Prostate gland (tissue), 2 donors: ENCODE data around the gene EPOP. TPM values are rescaled to one million over a fixed set of nuclear protein-coding genes. Genes with fewer than 3 reads are reported as not detected.

Experiments used
- DNase-seq: peaks from one replicate; pipeline ENCODE4 v3.0.0-alpha.2; 2019; ENCODE audit warnings: low spot score
- H3K27ac ChIP-seq, 2 donors: fragments of 200-600 bp; sonication (generic); 2 replicates each; pipeline ENCODE4 v1.5.1; 2017 to 2019
- H3K27me3 ChIP-seq: fragments of 200-600 bp; sonication (generic); replicated peaks from 2 replicates; pipeline ENCODE4 v1.5.1; 2019; ENCODE audit not compliant: insufficient read depth
- H3K36me3 ChIP-seq, 2 donors: fragments of 200-600 bp; sonication (generic); 1 replicate in 1 of 2; 2 replicates in 1 of 2; pipeline versions ENCODE4 v1.5.1 to v1.8.1; 2017 to 2019
- H3K4me1 ChIP-seq: fragments of 200-600 bp; sonication (generic); replicated peaks from 2 replicates; pipeline ENCODE4 v1.5.1; 2019
- H3K4me3 ChIP-seq, 2 donors: fragments of 200-600 bp; sonication (generic); 2 replicates each; pipeline ENCODE4 v1.5.1; 2017 to 2019
- H3K9me3 ChIP-seq: fragments of 200-600 bp; sonication (generic); 2 replicates; pipeline ENCODE4 v1.5.1; 2017
- POLR2A ChIP-seq: fragments of 450-650 bp; IDR thresholded peaks from one replicate; pipeline ENCODE4 v1.6.1; 2016; ENCODE audit warnings: antibody characterized with exemption, mild to moderate bottlenecking
- POLR2AphosphoS5 ChIP-seq: sonication (generic); formaldehyde crosslinking; IDR thresholded peaks from one replicate; pipeline ENCODE4 v1.6.1; 2017; ENCODE audit warnings: antibody characterized with exemption
- WGBS: methylation state at CpG from one replicate; pipeline ENCODE4 v1.1.5; 2018; 5-methylcytosine and 5-hydroxymethylcytosine counted together
- intact Hi-C: fragments of 100-400 bp; cut with DNase I; formaldehyde crosslinking; loops from one replicate; pipeline ENCODE4 v1.14.2; 2022
- total RNA-seq, 2 donors: library from RNA; depleted of rRNA; stranded (reverse); fragments of >200 nt; gene quantifications; one replicate each; pipeline ENCODE4 v1.1.0, GENCODE V29; 2016
- TF ChIP-seq, protein P1 (sequence below), 4 experiments: fragments of 200-600 bp in 2 of 4; fragments of 450-650 bp in 2 of 4; sonication (generic) in 2 of 4; IDR thresholded peaks; 1 replicate in 3 of 4; 2 replicates in 1 of 4; pipeline ENCODE4 v1.5.1; 2016 to 2019; ENCODE audit warnings: antibody characterized with exemption in 4 of 4, mild to moderate bottlenecking in 2 of 4, moderate library complexity in 2 of 4

Gene EPOP
- total RNA-seq, 2 donors from 2014 or later = 4.1 to 11.0 TPM

DNA sequence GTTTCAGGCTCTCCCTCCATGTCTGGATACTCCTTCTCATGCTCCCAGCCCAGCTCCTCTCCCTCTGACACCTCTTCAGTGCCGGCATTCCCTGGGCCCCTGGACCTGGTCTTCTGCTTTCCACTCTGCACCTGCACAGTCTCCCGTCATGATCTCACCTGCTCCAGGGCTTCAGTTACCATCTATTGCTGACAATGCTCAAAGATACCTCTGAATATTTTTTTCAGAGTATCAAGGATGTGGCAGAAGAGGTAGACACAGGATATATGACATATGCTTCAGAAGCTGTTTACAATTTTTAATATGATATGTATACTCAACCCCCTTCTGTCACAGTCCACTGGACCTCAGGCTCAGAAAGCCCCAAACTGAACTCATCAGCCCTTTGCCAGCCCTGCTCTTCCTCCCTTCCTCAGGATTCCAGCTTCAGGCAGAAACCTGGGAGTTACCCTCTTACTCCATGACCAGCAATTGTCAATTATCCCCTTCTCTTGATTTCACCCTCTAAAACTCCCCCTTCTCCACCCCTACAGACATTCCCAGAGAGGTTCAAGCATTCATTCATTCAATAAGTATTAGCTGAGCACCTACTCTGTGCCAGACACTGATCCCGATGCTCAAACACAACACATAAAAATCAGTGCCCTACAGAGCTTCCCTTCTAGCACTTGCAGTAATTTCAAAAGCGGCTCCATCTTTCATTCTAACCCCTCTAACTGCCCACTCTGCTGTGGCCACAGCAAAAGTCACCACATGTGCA, 22.5 kb upstream of the EPOP start:
- Histone ChIP-seq H3K27me3 (no peaks in the 10 kb centered on the region), H3K9me3 (no peaks in the 10 kb centered on the region), H3K27ac (no peak overlapping the region), H3K4me3 (no peak overlapping the region), H3K36me3 (no peaks in the 10 kb centered on the region), H3K4me1 (no peaks in the 10 kb centered on the region)
- no peak for DNase-seq
- TF ChIP-seq POLR2A (no peak), POLR2AphosphoS5 (no peak)
- TF ChIP-seq, protein P1, sequence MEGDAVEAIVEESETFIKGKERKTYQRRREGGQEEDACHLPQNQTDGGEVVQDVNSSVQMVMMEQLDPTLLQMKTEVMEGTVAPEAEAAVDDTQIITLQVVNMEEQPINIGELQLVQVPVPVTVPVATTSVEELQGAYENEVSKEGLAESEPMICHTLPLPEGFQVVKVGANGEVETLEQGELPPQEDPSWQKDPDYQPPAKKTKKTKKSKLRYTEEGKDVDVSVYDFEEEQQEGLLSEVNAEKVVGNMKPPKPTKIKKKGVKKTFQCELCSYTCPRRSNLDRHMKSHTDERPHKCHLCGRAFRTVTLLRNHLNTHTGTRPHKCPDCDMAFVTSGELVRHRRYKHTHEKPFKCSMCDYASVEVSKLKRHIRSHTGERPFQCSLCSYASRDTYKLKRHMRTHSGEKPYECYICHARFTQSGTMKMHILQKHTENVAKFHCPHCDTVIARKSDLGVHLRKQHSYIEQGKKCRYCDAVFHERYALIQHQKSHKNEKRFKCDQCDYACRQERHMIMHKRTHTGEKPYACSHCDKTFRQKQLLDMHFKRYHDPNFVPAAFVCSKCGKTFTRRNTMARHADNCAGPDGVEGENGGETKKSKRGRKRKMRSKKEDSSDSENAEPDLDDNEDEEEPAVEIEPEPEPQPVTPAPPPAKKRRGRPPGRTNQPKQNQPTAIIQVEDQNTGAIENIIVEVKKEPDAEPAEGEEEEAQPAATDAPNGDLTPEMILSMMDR (IDR thresholded peaks at IDR 0.05) = no peak
- intact Hi-C loops = no loop called here
- 84% methylated on average over 4 of the region's 4 CpGs for WGBS

DNA sequence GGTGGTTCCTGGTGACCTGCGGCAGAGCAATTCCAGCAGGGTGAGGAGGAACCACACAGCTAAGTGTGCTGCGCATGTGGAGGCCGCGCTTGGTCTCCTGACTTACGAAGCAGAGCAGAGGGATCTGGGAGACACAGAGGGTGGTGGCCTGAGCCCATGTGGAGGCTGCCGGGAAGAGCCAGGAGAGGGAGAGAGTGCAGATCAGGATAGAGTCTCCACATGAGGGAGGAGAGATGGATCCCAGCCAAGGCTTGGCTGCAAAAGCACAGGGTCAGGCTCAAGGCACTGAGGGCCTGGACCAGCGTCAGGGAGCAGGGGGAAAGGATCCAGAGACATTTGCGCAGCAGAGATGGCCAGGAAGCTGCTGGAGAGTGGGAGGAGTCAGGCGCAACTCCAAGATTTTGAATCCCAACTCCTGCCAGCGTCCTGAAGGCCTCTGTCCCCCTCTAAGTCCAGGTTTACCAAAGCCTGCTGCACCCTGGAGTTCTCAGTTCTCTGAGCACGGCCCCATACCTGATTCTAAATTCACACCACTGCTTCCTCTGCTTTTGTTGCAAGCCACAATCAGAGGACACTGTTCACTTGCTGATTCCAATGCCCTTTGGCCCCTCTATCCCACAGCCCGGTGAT, 19.1 kb upstream of the EPOP start:
- WGBS = 41% methylated on average over 12 of the region's 12 CpGs
- no peak overlapping the region for H3K4me3 ChIP-seq
- peak; percentile 43 for DNase-seq
- no peaks in the 10 kb centered on the region for H3K9me3 ChIP-seq
- no peaks in the 10 kb centered on the region for H3K27me3 ChIP-seq
- peak overlapping the region; percentile 38 to 63 for H3K27ac ChIP-seq
- TF ChIP-seq, protein P1 (IDR thresholded peaks at IDR 0.05) = no peak
- TF ChIP-seq POLR2AphosphoS5 = peak; percentile 70
- TF ChIP-seq POLR2A = no peak
- H3K36me3 ChIP-seq = no peaks in the 10 kb centered on the region
- intact Hi-C loops = no loop called here
- H3K4me1 ChIP-seq = no peaks in the 10 kb centered on the region

DNA sequence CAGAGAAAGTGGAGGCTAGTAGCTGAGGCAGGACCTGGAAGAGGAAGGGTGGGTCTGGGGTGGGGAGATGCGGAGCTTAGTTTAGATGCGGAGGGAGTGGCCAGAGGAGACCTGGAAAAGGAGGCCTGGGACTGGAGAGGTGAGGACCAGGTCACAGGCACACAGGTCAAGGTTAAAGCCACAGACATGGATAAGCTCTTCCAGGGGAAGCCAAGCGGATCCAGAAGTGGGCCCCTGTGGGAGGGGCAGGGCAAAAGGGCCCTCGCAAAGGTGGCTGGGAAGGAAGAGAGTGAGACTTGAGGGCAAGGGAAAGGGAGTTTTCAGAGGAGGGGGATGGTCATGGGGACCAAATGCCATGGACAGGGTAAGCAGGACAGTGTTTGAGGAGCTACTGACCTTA, 16.4 kb upstream of the EPOP start:
- no peaks in the 10 kb centered on the region for H3K27me3 ChIP-seq
- no peak overlapping the region for H3K4me3 ChIP-seq
- 81% methylated on average over 4 of the region's 4 CpGs for WGBS
- no peak for TF ChIP-seq POLR2AphosphoS5
- TF ChIP-seq, protein P1 (IDR thresholded peaks at IDR 0.05) = no peak
- TF ChIP-seq POLR2A = no peak
- H3K9me3 ChIP-seq = no peaks in the 10 kb centered on the region
- DNase-seq = no peak
- no peak overlapping the region for H3K27ac ChIP-seq
- no peaks in the 10 kb centered on the region for H3K4me1 ChIP-seq
- intact Hi-C loops = no loop called here
- H3K36me3 ChIP-seq = no peaks in the 10 kb centered on the region

DNA sequence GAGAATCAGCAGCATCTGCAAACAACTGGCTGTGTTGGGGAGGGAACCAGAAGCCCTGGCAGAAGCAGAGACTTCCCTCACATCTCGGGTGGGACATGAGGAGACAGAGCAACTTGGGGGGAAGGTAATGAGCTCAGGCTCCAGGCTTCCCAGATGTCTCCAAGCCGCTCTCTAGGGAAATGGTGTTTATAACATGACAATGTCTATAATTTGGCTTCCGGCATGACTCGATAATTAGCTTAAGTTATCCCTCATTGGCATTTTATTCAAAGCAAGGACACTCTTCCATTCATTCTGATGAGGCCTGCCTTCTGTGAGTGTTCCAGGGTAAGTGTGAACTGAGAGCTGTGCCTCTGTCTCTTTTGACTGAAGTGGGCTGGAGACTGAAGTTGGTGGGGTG, 15.6 kb upstream of the EPOP start:
- Histone ChIP-seq H3K27ac (no peak overlapping the region), H3K4me3 (no peak overlapping the region), H3K9me3 (no peaks in the 10 kb centered on the region), H3K4me1 (no peaks in the 10 kb centered on the region), H3K36me3 (no peaks in the 10 kb centered on the region), H3K27me3 (no peaks in the 10 kb centered on the region)
- no peak for TF ChIP-seq POLR2A
- no peak for TF ChIP-seq POLR2AphosphoS5
- TF ChIP-seq, protein P1 (IDR thresholded peaks at IDR 0.05) = no peak
- WGBS = 87% methylated on average over 4 of the region's 4 CpGs
- no peak for DNase-seq
- intact Hi-C loops = no loop called here

GRCh38 chr17:38687286-38687685, 12.5 kb upstream of the EPOP start:
- intact Hi-C loops = no loop called here
- no peaks in the 10 kb centered on the region for H3K9me3 ChIP-seq
- H3K36me3 ChIP-seq = no peaks in the 10 kb centered on the region
- 82% methylated on average over 5 of the region's 5 CpGs for WGBS
- no peak overlapping the region for H3K4me3 ChIP-seq
- TF ChIP-seq POLR2AphosphoS5 = no peak
- no peak for TF ChIP-seq POLR2A
- H3K27me3 ChIP-seq = no peaks in the 10 kb centered on the region
- H3K4me1 ChIP-seq = no peaks in the 10 kb centered on the region
- no peak for DNase-seq
- no peak overlapping the region for H3K27ac ChIP-seq
